SK-N-SH treated with all-trans-retinoic acid at 6 μM for 48 hours (cell line): ENCODE measurements around the gene NDP.

Experiments
- BACH2 ChIP-seq: fragments of 250-450 bp; sonication (Bioruptor Pico); IDR thresholded peaks from 2 replicates; pipeline ENCODE4 v1.9.0; 2021; ENCODE audit warnings: mild to moderate bottlenecking, borderline replicate concordance
- CSDC2 ChIP-seq: fragments of 250-450 bp; sonication (Bioruptor Pico); IDR thresholded peaks from 2 replicates; pipeline ENCODE4 v1.5.0; 2020; ENCODE audit warnings: mild to moderate bottlenecking, moderate library complexity
- SNAI2 ChIP-seq: fragments of 250-450 bp; sonication (Bioruptor Pico); IDR thresholded peaks from 2 replicates; pipeline ENCODE4 v1.5.0; 2020; ENCODE audit warnings: mild to moderate bottlenecking, moderate library complexity
- ZC3H10 ChIP-seq: fragments of 250-450 bp; sonication (Bioruptor Pico); IDR thresholded peaks from 2 replicates; pipeline ENCODE4 v1.5.1; 2021; ENCODE audit warnings: mild to moderate bottlenecking, moderate library complexity
- ZFP3 ChIP-seq: fragments of 250-450 bp; sonication (Bioruptor Pico); IDR thresholded peaks from 2 replicates; pipeline ENCODE4 v1.5.0; 2020; ENCODE audit warnings: mild to moderate bottlenecking, moderate library complexity
- ZFP30 ChIP-seq: fragments of 450-650 bp; formaldehyde crosslinking; IDR thresholded peaks from 2 replicates; pipeline ENCODE4 v1.5.0; 2022; ENCODE audit warnings: mild to moderate bottlenecking, moderate library complexity
- ZNF70 ChIP-seq: fragments of 450-650 bp; formaldehyde crosslinking; IDR thresholded peaks from 2 replicates; pipeline ENCODE4 v1.5.0; 2020; ENCODE audit warnings: mild to moderate bottlenecking, moderate library complexity
- TF ChIP-seq, protein P1 (sequence below): fragments of 250-450 bp; sonication (Bioruptor Pico); IDR thresholded peaks from 2 replicates; pipeline ENCODE4 v1.8.0; 2020; ENCODE audit warnings: mild to moderate bottlenecking, moderate library complexity, borderline replicate concordance

DNA sequence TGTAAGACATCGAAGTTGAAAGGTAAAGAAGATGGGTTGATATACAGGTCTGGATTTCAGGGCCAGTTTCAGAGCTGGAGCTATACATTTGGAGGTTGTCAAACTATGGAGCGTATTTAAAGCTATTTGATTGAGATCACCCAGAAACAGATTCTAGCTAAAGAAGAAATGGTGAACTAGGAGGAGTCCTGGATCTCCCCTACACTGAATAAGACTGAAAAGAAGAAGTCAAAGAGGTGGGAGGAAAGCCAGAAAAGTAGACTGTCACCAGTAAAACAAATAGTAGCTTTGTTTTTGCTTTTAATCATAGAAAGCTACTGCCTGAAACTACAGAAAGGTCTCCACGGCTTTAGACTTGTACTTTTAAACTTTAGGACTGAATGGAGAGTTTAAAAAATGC, 5.0 kb upstream of the NDP start:
- TF ChIP-seq BACH2 (CRISPR knock-in tag): no peak
- no peak for TF ChIP-seq ZC3H10 (CRISPR knock-in tag)
- TF ChIP-seq, protein P1, sequence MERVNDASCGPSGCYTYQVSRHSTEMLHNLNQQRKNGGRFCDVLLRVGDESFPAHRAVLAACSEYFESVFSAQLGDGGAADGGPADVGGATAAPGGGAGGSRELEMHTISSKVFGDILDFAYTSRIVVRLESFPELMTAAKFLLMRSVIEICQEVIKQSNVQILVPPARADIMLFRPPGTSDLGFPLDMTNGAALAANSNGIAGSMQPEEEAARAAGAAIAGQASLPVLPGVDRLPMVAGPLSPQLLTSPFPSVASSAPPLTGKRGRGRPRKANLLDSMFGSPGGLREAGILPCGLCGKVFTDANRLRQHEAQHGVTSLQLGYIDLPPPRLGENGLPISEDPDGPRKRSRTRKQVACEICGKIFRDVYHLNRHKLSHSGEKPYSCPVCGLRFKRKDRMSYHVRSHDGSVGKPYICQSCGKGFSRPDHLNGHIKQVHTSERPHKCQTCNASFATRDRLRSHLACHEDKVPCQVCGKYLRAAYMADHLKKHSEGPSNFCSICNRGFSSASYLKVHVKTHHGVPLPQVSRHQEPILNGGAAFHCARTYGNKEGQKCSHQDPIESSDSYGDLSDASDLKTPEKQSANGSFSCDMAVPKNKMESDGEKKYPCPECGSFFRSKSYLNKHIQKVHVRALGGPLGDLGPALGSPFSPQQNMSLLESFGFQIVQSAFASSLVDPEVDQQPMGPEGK: no peak
- TF ChIP-seq CSDC2 (CRISPR knock-in tag): no peak
- TF ChIP-seq ZFP3 (CRISPR knock-in tag): no peak
- TF ChIP-seq ZNF70 (CRISPR knock-in tag): no peak
- no peak for TF ChIP-seq ZFP30 (CRISPR knock-in tag)
- TF ChIP-seq SNAI2 (CRISPR knock-in tag): no peak
